HL-60 (cell line): ENCODE results near the gene PTPRD.

Experiments used
- CTCF ChIP-seq: IDR thresholded peaks from one replicate; pipeline ENCODE4 v1.5.1; 2011; ENCODE audit warnings: low read length, control low read depth, inconsistent platforms; ENCODE audit not compliant: insufficient read depth
- GABPA ChIP-seq: IDR thresholded peaks from 2 replicates; pipeline ENCODE4 v1.6.1; 2012; ENCODE audit warnings: low read depth
- POLR2AphosphoS5 ChIP-seq: IDR thresholded peaks from 2 replicates; pipeline ENCODE4 v1.6.1; 2012; ENCODE audit warnings: low read depth
- TF ChIP-seq, protein P1 (sequence below): IDR thresholded peaks from 2 replicates; pipeline ENCODE4 v1.6.1; 2012; ENCODE audit warnings: low read depth; ENCODE audit not compliant: insufficient replicate concordance

DNA sequence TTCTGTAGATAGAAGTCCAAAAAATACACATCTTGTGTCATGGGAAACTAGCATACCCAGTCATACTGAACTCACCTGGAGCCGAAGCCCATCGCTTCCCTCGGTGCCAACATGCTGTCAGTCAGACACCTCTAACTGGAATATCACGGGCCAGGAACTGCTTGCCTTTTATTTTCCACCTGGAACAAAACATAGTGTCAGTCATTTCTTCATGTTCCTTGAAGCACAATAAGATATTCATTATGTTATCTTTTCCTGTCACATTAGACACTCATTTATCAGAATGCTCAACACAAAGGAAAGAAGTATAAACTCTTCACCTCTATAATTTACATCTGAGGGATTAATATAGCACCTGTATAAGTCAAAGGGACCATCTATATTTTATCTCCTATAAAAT is 674.4 kb downstream of the PTPRD start:
- TF ChIP-seq CTCF (no peak), POLR2AphosphoS5 (no peak), GABPA (no peak)
- TF ChIP-seq, protein P1, sequence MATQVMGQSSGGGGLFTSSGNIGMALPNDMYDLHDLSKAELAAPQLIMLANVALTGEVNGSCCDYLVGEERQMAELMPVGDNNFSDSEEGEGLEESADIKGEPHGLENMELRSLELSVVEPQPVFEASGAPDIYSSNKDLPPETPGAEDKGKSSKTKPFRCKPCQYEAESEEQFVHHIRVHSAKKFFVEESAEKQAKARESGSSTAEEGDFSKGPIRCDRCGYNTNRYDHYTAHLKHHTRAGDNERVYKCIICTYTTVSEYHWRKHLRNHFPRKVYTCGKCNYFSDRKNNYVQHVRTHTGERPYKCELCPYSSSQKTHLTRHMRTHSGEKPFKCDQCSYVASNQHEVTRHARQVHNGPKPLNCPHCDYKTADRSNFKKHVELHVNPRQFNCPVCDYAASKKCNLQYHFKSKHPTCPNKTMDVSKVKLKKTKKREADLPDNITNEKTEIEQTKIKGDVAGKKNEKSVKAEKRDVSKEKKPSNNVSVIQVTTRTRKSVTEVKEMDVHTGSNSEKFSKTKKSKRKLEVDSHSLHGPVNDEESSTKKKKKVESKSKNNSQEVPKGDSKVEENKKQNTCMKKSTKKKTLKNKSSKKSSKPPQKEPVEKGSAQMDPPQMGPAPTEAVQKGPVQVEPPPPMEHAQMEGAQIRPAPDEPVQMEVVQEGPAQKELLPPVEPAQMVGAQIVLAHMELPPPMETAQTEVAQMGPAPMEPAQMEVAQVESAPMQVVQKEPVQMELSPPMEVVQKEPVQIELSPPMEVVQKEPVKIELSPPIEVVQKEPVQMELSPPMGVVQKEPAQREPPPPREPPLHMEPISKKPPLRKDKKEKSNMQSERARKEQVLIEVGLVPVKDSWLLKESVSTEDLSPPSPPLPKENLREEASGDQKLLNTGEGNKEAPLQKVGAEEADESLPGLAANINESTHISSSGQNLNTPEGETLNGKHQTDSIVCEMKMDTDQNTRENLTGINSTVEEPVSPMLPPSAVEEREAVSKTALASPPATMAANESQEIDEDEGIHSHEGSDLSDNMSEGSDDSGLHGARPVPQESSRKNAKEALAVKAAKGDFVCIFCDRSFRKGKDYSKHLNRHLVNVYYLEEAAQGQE, result no peak
